HG02938 (cell line): ENCODE measurements around the gene TROAP.
"Not testable (repeated sequence)": the region's sequence is repeated elsewhere in the genome, so short reads cannot be mapped to it uniquely, and the experiment has no call there.

Source experiments
- ATAC-seq: cut with Tn5 transposase; IDR thresholded peaks from one replicate; pipeline ENCODE4 v1.9.1; 2021; ENCODE audit warnings: mild to moderate bottlenecking, moderate library complexity; ENCODE audit not compliant: unreplicated experiment

The TROAP gene

GRCh38 chr12:49330032-49330619, 7.1 kb downstream of the TROAP start:
- ATAC-seq, result no peak

- no peak for ATAC-seq
Observed at GRCh38 chr12:49330631-49331379, 7.8 kb downstream of the TROAP start.

DNA sequence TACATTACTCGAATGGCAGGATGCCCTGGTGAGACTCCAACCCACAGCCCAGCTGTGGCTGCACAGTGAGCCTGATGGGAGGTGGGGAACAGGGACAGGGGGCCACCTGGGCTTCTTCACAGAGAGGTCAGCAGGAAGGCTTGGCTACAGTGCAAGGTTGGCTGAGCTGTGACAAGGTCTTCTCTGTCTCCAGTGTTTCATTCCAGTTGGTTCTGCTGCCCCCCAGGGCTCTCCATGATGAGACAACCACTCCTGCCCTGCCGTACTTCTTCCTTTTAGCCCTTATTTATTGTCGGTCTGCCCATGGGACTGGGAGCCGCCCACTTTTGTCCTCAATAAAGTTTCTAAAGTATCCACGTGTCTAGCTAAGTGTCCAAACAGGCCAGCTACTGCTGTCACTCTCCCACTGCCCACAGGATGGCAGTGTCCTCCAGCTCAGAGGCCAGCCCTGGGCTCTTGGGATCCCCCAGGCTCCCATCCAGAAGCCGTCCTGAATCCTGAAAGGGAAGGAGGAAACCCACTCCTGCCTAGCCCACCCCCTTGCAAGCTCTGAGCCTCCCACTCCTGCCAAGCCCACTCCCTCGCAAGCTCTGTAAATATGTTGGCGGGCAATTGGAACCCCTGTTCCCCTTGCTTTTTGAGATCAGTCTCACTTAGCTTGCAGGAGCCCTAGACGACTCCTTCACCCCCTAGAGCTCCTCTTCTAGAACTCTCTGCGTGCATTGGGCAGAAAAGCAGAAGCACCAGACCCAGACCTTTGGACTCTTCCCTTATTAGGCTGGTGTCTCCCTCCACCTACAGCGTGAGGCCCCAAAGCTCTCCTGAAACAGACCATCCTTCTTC, 8.5 kb downstream of the TROAP start:
- no peak for ATAC-seq

DNA sequence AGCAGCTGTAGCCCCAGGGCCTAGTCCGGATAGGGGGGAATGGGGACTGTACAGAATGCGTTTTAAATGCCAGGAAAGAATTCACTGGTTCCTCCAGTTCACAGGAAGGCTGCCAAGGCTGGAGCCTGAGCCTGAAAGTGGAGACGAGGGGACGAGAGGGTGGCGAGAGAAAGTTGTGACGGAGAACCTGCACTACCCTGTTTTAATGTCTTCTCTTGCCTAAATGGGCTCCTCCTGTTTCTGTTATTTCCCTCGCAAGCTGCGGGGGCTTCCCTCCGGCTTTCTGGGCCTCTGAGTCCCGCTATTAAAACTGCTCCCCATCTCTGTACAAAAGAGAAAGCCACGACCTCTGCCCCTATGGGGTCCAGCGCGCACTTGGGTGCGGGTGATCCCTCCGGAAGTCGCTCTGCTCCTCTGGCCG, 9.4 kb downstream of the TROAP start:
- ATAC-seq, result no peak

DNA sequence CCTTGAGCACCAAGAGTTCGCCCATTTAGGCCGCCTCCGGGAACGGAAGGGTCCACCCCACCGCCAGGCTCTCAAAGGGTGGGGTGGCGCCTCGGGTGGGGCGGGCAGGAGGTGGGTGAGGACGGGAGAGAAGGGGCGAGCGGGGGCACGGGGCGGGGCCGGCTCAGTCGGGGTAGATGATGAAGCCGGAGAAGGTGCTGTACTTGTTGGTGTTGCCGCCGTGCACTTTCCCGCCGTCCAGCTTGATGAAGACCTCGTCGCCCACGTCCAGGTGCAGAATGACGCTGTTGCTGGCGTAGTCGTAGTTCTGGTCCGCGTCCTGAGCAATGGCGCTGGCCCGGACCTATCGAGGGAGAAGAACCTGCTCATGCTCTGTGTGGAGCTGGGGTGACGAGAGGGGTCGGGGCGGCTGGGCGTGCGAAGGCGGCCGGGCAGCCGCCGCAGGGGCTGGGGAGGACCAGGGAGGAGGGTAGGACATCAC, 9.9 kb downstream of the TROAP start:
- no peak for ATAC-seq

GRCh38 chr12:49333778-49334177, 10.7 kb downstream of the TROAP start:
- not testable (repeated sequence) for ATAC-seq

DNA sequence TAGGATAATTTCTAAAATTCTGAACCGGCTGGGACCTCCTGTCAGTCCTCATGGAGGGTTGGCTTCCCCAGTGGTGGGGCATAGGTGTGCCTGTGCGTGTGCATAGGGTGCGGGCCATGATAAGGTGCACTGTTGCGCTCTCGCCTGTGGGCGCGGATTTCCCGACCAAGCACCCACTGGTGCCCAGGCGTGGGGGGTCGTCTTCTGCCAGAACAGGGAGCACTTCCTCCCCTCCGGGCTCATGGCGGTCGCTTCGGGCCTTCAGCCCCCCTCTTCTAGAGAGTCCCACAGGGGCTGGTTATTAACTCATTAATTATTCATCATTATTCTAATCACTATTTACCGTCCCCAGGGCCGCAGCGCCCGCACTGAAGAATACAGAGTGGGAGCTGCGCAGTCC, 11.2 kb downstream of the TROAP start:
- no peak for ATAC-seq

DNA sequence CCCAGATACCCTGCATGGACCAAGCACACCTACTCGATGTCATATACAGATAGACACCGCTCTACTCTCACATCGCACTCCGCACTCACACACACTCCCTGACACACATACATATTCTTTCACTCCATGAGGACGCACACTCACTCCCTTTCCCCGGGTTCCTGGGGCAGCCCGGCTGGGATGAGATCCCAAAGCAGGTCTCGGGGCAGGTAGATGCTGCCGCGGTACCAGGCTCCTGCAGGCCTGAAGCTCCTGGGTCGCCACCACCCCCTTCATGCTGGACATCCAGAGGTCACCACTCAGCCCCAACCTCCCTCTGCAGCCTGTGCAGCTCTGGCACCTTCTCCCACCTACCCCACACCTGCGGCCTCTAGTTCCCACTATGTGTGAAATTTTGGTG, 11.6 kb downstream of the TROAP start:
- no peak for ATAC-seq

DNA sequence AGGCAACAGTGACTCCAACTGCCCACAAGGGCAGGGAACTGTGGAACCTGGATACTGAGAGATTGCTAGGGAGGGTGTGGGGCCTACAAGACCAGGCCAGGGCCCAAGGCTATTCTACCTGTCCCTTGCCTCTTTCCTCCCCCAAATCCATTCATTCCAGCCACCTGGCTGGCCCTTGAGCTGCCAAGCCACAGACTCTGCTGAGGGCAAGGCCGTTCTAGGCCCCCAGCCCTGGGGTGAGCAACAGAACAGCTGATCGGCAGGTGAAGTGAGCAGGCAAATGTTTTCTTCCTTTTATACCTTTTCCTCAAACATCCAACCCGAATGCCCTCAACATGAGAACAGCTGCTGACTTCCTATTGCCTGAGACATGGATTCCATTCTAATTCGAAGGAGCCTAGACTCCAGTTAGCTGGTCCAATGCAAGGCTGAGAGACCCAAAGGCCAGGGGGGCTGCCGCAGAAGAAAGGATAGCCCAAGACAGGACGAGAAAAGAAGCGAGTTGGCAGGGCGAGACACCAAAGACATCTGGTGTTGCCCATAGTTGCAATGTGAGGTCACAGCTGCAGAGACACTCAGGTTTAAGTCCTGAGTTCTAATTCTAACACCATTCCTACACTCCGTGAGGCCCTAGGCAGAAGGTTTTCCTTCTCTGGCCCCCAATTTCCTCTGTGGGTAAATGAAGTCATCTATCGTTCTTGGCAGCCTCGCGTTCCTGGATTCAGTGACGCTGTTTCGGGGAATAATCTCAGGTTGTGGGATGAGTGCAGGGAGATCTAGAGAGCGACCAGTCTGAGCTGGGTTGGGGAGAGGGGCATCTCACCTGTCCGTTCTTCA, 12.3 kb downstream of the TROAP start:
- ATAC-seq, result no peak

DNA sequence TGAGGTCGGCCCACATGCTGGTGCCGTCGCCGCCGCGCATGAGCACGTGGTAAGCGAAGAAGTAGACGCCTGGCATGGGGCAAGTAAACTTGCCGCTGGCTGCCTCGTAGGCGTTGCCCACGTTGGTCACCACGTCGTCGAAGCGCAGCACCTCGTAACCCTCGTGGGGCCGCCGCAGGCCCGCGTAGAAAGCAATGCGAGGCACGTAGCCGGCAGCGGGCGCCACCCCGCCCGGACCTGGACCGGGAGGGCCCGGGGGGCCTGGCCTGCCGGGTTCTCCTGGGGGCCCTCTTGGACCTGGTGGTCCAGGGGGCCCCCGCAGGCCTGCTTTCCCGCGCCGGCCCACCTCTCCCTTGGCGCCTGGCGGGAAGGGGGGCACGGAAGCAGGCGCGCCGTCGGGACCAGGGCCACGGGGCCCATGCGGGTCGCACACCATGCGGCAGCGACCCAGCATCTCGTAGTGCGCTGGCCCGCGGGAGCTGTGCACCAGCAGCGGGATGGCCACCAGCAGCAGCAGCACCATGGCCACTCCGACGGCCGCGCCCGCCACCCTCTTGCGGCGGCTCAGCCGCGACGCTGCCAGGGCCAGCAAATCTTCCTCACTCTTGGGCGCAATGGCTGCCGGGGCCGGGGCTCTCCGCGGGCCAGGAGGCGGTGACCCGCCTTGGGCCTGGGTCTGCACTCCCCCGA, 13.0 kb downstream of the TROAP start:
- ATAC-seq, result no peak

- no peak for ATAC-seq
Observed at GRCh38 chr12:49336645-49337584, 13.9 kb downstream of the TROAP start, which contains the start of gene C1QL4. C1QL4 (minus strand) TSS chr12:49337188; CDS start chr12:49336477, 711 bp downstream.

GRCh38 chr12:49338830-49339463, 15.9 kb downstream of the TROAP start:
- no peak for ATAC-seq

DNA sequence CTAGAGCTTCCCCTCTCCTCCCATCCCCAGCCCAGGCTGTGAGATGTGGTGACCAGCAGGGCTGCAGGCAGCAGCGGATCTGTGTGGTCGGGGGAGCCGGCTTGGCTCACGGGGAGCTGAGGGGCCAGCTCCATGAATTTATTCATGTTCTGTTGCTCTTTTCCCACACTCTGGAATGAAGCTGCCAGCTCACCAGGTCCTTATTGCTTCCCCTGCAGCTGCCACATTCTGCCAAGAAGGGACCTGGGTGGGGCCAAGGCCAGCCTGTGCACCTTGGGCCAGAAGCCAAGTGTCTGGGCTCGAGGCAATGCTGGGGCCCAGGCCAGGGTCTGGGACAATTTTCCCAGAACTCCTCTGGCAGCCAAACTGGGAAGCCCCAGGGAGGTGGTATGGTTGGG, 16.4 kb downstream of the TROAP start:
- no peak for ATAC-seq

- no peak for ATAC-seq
Observed at GRCh38 chr12:49340095-49340870, 17.2 kb downstream of the TROAP start.

- ATAC-seq, result no peak
Observed at GRCh38 chr12:49340971-49341776, 18.1 kb downstream of the TROAP start.

DNA sequence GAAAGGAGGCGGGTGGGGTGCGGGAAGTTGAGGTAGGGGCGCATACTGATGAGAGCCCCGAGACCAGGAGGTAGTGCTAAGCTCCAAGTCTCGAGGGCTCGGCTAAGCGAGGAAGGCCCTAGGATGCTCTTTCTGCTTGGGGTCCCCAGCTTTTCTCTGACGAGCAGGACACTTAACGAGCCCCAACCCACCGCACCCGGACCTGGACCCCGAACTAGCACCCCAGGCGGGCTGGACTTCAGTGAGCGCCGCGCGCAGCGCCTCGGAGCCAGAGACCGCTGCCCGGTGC, 18.7 kb downstream of the TROAP start:
- ATAC-seq, result no peak
